ENCODE measurements around the gene TRMT61A.

DNA sequence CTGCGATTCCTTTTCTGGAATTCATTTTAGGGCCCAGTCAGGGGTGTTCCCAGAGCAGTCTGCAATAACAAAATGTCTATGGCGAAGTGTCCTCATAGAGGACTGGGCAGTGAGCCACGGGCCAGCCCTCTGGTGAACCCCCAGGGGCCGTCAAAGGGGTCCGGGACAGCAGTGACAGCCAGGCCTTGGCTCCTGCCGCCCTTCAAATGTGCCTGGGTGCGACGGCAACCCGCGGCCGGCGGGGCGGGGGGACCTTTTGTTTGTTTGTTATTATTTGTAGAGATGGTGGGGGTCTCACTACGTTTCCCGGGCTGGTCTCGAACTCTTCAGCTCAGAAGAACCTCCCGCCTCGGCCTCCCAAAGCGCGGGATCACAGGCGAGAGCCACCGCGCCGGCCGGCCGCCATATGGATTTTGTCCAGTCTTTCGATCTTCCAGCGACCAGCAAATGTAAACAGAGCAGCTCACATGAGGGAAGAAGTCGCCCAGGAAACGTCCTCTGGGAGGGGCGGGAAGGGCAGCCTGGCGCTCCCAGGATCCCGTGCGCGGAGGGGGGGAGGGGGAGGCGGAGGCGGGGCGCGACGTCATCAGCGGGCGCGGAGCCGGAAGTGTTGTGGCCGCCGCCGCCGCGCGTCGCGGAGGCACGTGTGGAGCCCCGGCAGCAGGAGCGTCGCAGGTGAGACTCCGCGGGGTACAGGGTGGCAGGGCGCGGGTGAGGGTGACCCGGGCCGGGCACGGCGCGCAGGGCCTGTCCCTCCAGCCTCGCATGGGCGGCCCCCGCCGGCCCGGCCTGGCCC lies at the start of gene TRMT61A:
- TF ChIP-seq, protein P1, sequence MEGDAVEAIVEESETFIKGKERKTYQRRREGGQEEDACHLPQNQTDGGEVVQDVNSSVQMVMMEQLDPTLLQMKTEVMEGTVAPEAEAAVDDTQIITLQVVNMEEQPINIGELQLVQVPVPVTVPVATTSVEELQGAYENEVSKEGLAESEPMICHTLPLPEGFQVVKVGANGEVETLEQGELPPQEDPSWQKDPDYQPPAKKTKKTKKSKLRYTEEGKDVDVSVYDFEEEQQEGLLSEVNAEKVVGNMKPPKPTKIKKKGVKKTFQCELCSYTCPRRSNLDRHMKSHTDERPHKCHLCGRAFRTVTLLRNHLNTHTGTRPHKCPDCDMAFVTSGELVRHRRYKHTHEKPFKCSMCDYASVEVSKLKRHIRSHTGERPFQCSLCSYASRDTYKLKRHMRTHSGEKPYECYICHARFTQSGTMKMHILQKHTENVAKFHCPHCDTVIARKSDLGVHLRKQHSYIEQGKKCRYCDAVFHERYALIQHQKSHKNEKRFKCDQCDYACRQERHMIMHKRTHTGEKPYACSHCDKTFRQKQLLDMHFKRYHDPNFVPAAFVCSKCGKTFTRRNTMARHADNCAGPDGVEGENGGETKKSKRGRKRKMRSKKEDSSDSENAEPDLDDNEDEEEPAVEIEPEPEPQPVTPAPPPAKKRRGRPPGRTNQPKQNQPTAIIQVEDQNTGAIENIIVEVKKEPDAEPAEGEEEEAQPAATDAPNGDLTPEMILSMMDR (IDR thresholded peaks at IDR 0.05; ENCODE audit: low read depth, low read length, poor library complexity, severe bottlenecking) = no peak
- no peak for TF ChIP-seq EZH2phosphoT487 (IDR thresholded peaks at IDR 0.05; ENCODE audit: borderline replicate concordance, low read length)
